ENCODE results near the gene GDI1. TPM values are rescaled to one million over a fixed set of nuclear protein-coding genes. Genes with fewer than 3 reads are reported as not detected.

The GDI1 gene
- polyA plus RNA-seq, 3 donors = 15.8 to 398 (median 21.3) TPM

- Mint-ChIP-seq H3K36me3 (peaks cover 45 to 60% of the 10 kb centered on the region in 2 donors), H3K27me3 (ENCODE audit: low read depth in 3 of 3) (peaks cover 0 to 15% (median 0%) of the 10 kb centered on the region in 3 donors), H3K4me1 (peaks cover 23% of the 10 kb centered on the region), H3K9me3 (peaks cover 0 to 20% (median 11%) of the 10 kb centered on the region in 7 donors), H3K27ac (no peak overlapping the region), H3K4me3 (no peak overlapping the region)
- Histone ChIP-seq H3K9ac (ENCODE audit: insufficient read depth, low read length, poor library complexity, severe bottlenecking) (no peak overlapping the region), H3K36me3 (replicated peaks in 1 of 2; ENCODE audit: control insufficient read depth in 1 of 2, insufficient read depth in 2 of 2, low read length in 2 of 2) (peaks cover 42 to 45% of the 10 kb centered on the region in 2 donors), H3K9me3 (replicated peaks in 1 of 2; ENCODE audit: control insufficient read depth in 1 of 2, insufficient read depth in 1 of 2, low read length in 2 of 2) (peaks cover 0 to 5% of the 10 kb centered on the region in 2 donors), H3K4me3 (replicated peaks in 1 of 3; ENCODE audit: low read depth in 2 of 3, low read length in 3 of 3) (no peak overlapping the region), H3K4me2 (replicated peaks; ENCODE audit: extremely low read depth, low read length, poor library complexity, severe bottlenecking) (no peak overlapping the region), H2AFZ (ENCODE audit: insufficient read depth, low read depth, low read length, poor library complexity, severe bottlenecking) (no peak overlapping the region), H3K79me2 (ENCODE audit: insufficient read depth, low read length) (peaks cover 40% of the 10 kb centered on the region), H3K27me3 (ENCODE audit: control insufficient read depth in 2 of 2, insufficient read depth in 2 of 2, low read length in 2 of 2) (no peaks in the 10 kb centered on the region), H4K20me1 (ENCODE audit: insufficient read depth, low read length) (peaks cover 17% of the 10 kb centered on the region), H3K27ac (ENCODE audit: low read depth in 1 of 2, low read length in 2 of 2) (no peak overlapping the region), H3K4me1 (ENCODE audit: control insufficient read depth in 1 of 2, insufficient read depth in 2 of 2, low read length in 2 of 2) (peaks cover 25 to 33% of the 10 kb centered on the region in 2 donors)
- 91% methylated on average over 8 of the region's 18 CpGs for WGBS (ENCODE audit: insufficient coverage)
- TF ChIP-seq, protein P1, sequence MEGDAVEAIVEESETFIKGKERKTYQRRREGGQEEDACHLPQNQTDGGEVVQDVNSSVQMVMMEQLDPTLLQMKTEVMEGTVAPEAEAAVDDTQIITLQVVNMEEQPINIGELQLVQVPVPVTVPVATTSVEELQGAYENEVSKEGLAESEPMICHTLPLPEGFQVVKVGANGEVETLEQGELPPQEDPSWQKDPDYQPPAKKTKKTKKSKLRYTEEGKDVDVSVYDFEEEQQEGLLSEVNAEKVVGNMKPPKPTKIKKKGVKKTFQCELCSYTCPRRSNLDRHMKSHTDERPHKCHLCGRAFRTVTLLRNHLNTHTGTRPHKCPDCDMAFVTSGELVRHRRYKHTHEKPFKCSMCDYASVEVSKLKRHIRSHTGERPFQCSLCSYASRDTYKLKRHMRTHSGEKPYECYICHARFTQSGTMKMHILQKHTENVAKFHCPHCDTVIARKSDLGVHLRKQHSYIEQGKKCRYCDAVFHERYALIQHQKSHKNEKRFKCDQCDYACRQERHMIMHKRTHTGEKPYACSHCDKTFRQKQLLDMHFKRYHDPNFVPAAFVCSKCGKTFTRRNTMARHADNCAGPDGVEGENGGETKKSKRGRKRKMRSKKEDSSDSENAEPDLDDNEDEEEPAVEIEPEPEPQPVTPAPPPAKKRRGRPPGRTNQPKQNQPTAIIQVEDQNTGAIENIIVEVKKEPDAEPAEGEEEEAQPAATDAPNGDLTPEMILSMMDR (IDR thresholded peaks at IDR 0.05) = no peak
- intact Hi-C loops (cut with micrococcal nuclease) = loop anchor here (5.0 kb wide), 2 partner anchors 37 to 38 kb away; partner anchors contain the start of gene LAGE3 (in 1 of the 2)
- DNase-seq = no peak
These were observed 2.9 kb downstream of the GDI1 start for GRCh38 chrX:154439841-154440240.

- DNase-seq = no peak
- peaks cover 22% of the 10 kb centered on the region for H3K4me1 Mint-ChIP-seq
- Histone ChIP-seq H3K27me3 (ENCODE audit: control insufficient read depth in 2 of 2, insufficient read depth in 2 of 2, low read length in 2 of 2) (no peaks in the 10 kb centered on the region), H3K27ac (ENCODE audit: low read depth in 1 of 2, low read length in 2 of 2) (no peak overlapping the region), H3K4me2 (replicated peaks; ENCODE audit: extremely low read depth, low read length, poor library complexity, severe bottlenecking) (no peak overlapping the region), H2AFZ (ENCODE audit: insufficient read depth, low read depth, low read length, poor library complexity, severe bottlenecking) (no peak overlapping the region), H3K4me3 (replicated peaks in 1 of 3; ENCODE audit: low read depth in 2 of 3, low read length in 3 of 3) (no peak overlapping the region), H3K4me1 (ENCODE audit: control insufficient read depth in 1 of 2, insufficient read depth in 2 of 2, low read length in 2 of 2) (peaks cover 30 to 41% of the 10 kb centered on the region in 2 donors), H3K79me2 (ENCODE audit: insufficient read depth, low read length) (peaks cover 45% of the 10 kb centered on the region), H3K9ac (ENCODE audit: insufficient read depth, low read length, poor library complexity, severe bottlenecking) (no peak overlapping the region), H3K9me3 (replicated peaks in 1 of 2; ENCODE audit: control insufficient read depth in 1 of 2, insufficient read depth in 1 of 2, low read length in 2 of 2) (peaks cover 0 to 5% of the 10 kb centered on the region in 2 donors), H3K36me3 (replicated peaks in 1 of 2; ENCODE audit: control insufficient read depth in 1 of 2, insufficient read depth in 2 of 2, low read length in 2 of 2) (peaks cover 36 to 37% of the 10 kb centered on the region in 2 donors), H4K20me1 (ENCODE audit: insufficient read depth, low read length) (peaks cover 24% of the 10 kb centered on the region)
- H3K4me3 Mint-ChIP-seq = no peak overlapping the region
- H3K36me3 Mint-ChIP-seq = peaks cover 35 to 51% of the 10 kb centered on the region in 2 donors
- intact Hi-C loops (cut with micrococcal nuclease) = loop anchor here in 1 of 2 donors (5.0 kb wide), 1 partner anchor 37 kb away; the partner anchor contains the start of gene LAGE3
- TF ChIP-seq, protein P1 (IDR thresholded peaks at IDR 0.05) = no peak
- H3K9me3 Mint-ChIP-seq = peaks cover 0 to 20% (median 11%) of the 10 kb centered on the region in 7 donors
- H3K27ac Mint-ChIP-seq = no peak overlapping the region
- H3K27me3 Mint-ChIP-seq (ENCODE audit: low read depth in 3 of 3) = peaks cover 0 to 12% (median 0%) of the 10 kb centered on the region in 3 donors
- WGBS (ENCODE audit: insufficient coverage) = 97% methylated on average over 6 of the region's 17 CpGs
These were observed 3.8 kb downstream of the GDI1 start for GRCh38 chrX:154440623-154441357.
